Effector memory CD8-positive, alpha-beta T cell (primary cell): Measurements from ENCODE around the gene SHC1.

Experiments used
- ATAC-seq: fragments of 150-1000 bp; cut with Tn5 transposase; replicated peaks from 2 replicates; pipeline ENCODE4 v1.10.0; 2021; ENCODE audit warnings: mild to moderate bottlenecking, moderate library complexity
- DNase-seq, 3 experiments: peaks; one replicate each; pipeline ENCODE4 v3.0.0; 2021
- H3K27ac Mint-ChIP-seq, 2 donors: one replicate each; pipeline ENCODE4 v1.8.0; 2022; ENCODE audit warnings: mild to moderate bottlenecking in 2 of 2, mixed read lengths in 2 of 2, moderate library complexity in 2 of 2
- H3K27me3 Mint-ChIP-seq, 2 donors: one replicate each; pipeline ENCODE4 v1.8.0; 2022; ENCODE audit warnings: mixed read lengths in 2 of 2
- H3K36me3 Mint-ChIP-seq: one replicate; pipeline ENCODE4 v1.8.0; 2022; ENCODE audit warnings: mild to moderate bottlenecking, moderate library complexity, mixed read lengths; ENCODE audit not compliant: insufficient read depth
- H3K4me1 Mint-ChIP-seq, 2 donors: one replicate each; pipeline ENCODE4 v1.8.0; 2022; ENCODE audit warnings: low read depth in 2 of 2, mixed read lengths in 2 of 2
- H3K4me3 Mint-ChIP-seq, 2 donors: one replicate each; pipeline ENCODE4 v1.8.0; 2022; ENCODE audit warnings: mild to moderate bottlenecking in 2 of 2, mixed read lengths in 2 of 2, moderate library complexity in 2 of 2
- H3K9me3 Mint-ChIP-seq, 2 donors: one replicate each; pipeline ENCODE4 v1.8.0; 2022; ENCODE audit warnings: mixed read lengths in 2 of 2

Gene SHC1

GRCh38 chr1:154958681-154959425 is 11.7 kb downstream of the SHC1 start:
- DNase-seq: no peak
- Mint-ChIP-seq H3K36me3 (peaks cover 70% of the 10 kb centered on the region), H3K4me3 (peak overlapping the region; percentile 3 to 84), H3K4me1 (peaks cover 49 to 61% of the 10 kb centered on the region in 2 donors), H3K27me3 (no peaks in the 10 kb centered on the region), H3K9me3 (no peaks in the 10 kb centered on the region), H3K27ac (peak overlapping the region in 1 of 2 donors; percentile 44)
- no peak for ATAC-seq

GRCh38 chr1:154958036-154958435 is 12.5 kb downstream of the SHC1 start:
- H3K4me3 Mint-ChIP-seq: no peak overlapping the region
- ATAC-seq (no peak), DNase-seq (no peak)
- H3K27me3 Mint-ChIP-seq: no peaks in the 10 kb centered on the region
- H3K4me1 Mint-ChIP-seq: peaks cover 52 to 65% of the 10 kb centered on the region in 2 donors
- no peak overlapping the region for H3K27ac Mint-ChIP-seq
- no peaks in the 10 kb centered on the region for H3K9me3 Mint-ChIP-seq
- peaks cover 71% of the 10 kb centered on the region for H3K36me3 Mint-ChIP-seq

- ATAC-seq: no peak
- Mint-ChIP-seq H3K27me3 (no peaks in the 10 kb centered on the region), H3K9me3 (no peaks in the 10 kb centered on the region), H3K4me3 (peak overlapping the region in 1 of 2 donors; percentile 46), H3K27ac (peak overlapping the region; percentile 99 to 100), H3K4me1 (peaks cover 53 to 67% of the 10 kb centered on the region in 2 donors), H3K36me3 (peaks cover 71% of the 10 kb centered on the region)
- no peak for DNase-seq
Measured at GRCh38 chr1:154957091-154957657, 13.4 kb downstream of the SHC1 start.

- Mint-ChIP-seq H3K27me3 (no peaks in the 10 kb centered on the region), H3K27ac (peak overlapping the region; percentile 99 to 100), H3K4me3 (peak overlapping the region; percentile 95 to 99), H3K9me3 (no peaks in the 10 kb centered on the region), H3K36me3 (peaks cover 72% of the 10 kb centered on the region), H3K4me1 (peaks cover 58 to 70% of the 10 kb centered on the region in 2 donors)
- DNase-seq (no peak), ATAC-seq (no peak)
Measured at GRCh38 chr1:154956544-154956941, 14.0 kb downstream of the SHC1 start.

GRCh38 chr1:154955718-154956543 is 14.6 kb downstream of the SHC1 start, which contains the start of gene PBXIP1:
TSS of gene PBXIP1 (minus strand) at chr1:154956099. CDS start at chr1:154953721, 2,378 bp downstream.
- peak within 1 kb of the TSS; percentile 99 to 100 for H3K27ac Mint-ChIP-seq
- H3K27me3 Mint-ChIP-seq: no peaks in the 10 kb centered on the region
- peak within 1 kb of the TSS; percentile 95 to 99 for H3K4me3 Mint-ChIP-seq
- H3K4me1 Mint-ChIP-seq: peaks cover 58 to 68% of the 10 kb centered on the region in 2 donors
- peaks cover 76% of the 10 kb centered on the region for H3K36me3 Mint-ChIP-seq
- DNase-seq (peak; percentile 87 to 91 (median 87)), ATAC-seq (peak; percentile 40)
- no peaks in the 10 kb centered on the region for H3K9me3 Mint-ChIP-seq

GRCh38 chr1:154955039-154955717 is 15.4 kb downstream of the SHC1 start:
- Mint-ChIP-seq H3K4me1 (peaks cover 64 to 67% of the 10 kb centered on the region in 2 donors), H3K27ac (peak overlapping the region; percentile 99 to 100), H3K36me3 (peaks cover 82% of the 10 kb centered on the region), H3K9me3 (no peaks in the 10 kb centered on the region), H3K27me3 (no peaks in the 10 kb centered on the region), H3K4me3 (peak overlapping the region; percentile 95 to 99)
- DNase-seq (peak; percentile 92 to 95 (median 92)), ATAC-seq (peak; percentile 82)

- ATAC-seq (no peak), DNase-seq (no peak)
- Mint-ChIP-seq H3K4me1 (peaks cover 60 to 62% of the 10 kb centered on the region in 2 donors), H3K36me3 (peaks cover 84% of the 10 kb centered on the region), H3K4me3 (peak overlapping the region; percentile 95 to 99), H3K27me3 (no peaks in the 10 kb centered on the region), H3K9me3 (no peaks in the 10 kb centered on the region), H3K27ac (peak overlapping the region; percentile 99 to 100)
Measured at GRCh38 chr1:154954541-154954940, 16.0 kb downstream of the SHC1 start.

- H3K36me3 Mint-ChIP-seq: peaks cover 88% of the 10 kb centered on the region
- DNase-seq (no peak), ATAC-seq (no peak)
- H3K27ac Mint-ChIP-seq: peak overlapping the region; percentile 99 to 100
- peak overlapping the region; percentile 95 to 99 for H3K4me3 Mint-ChIP-seq
- H3K9me3 Mint-ChIP-seq: no peaks in the 10 kb centered on the region
- no peaks in the 10 kb centered on the region for H3K27me3 Mint-ChIP-seq
- peaks cover 60 to 61% of the 10 kb centered on the region in 2 donors for H3K4me1 Mint-ChIP-seq
Measured at GRCh38 chr1:154953611-154954038, 16.9 kb downstream of the SHC1 start.

GRCh38 chr1:154952664-154953063 is 17.9 kb downstream of the SHC1 start:
- H3K4me1 Mint-ChIP-seq: peaks cover 60 to 64% of the 10 kb centered on the region in 2 donors
- no peak for ATAC-seq
- H3K9me3 Mint-ChIP-seq: no peaks in the 10 kb centered on the region
- H3K36me3 Mint-ChIP-seq: peaks cover 95% of the 10 kb centered on the region
- DNase-seq: no peak
- peak overlapping the region; percentile 99 to 100 for H3K27ac Mint-ChIP-seq
- H3K27me3 Mint-ChIP-seq: no peaks in the 10 kb centered on the region
- H3K4me3 Mint-ChIP-seq: peak overlapping the region; percentile 95 to 99

GRCh38 chr1:154951901-154952657 is 18.5 kb downstream of the SHC1 start:
- no peaks in the 10 kb centered on the region for H3K9me3 Mint-ChIP-seq
- peaks cover 56 to 65% of the 10 kb centered on the region in 2 donors for H3K4me1 Mint-ChIP-seq
- ATAC-seq: peak; percentile 31
- no peaks in the 10 kb centered on the region for H3K27me3 Mint-ChIP-seq
- peaks cover 96% of the 10 kb centered on the region for H3K36me3 Mint-ChIP-seq
- peak overlapping the region; percentile 99 to 100 for H3K27ac Mint-ChIP-seq
- peak overlapping the region; percentile 95 to 99 for H3K4me3 Mint-ChIP-seq
- peak; percentile 38 to 61 (median 59) for DNase-seq

GRCh38 chr1:154948079-154948478 is 22.5 kb downstream of the SHC1 start:
- peaks cover 32 to 45% of the 10 kb centered on the region in 2 donors for H3K4me1 Mint-ChIP-seq
- ATAC-seq (no peak), DNase-seq (no peak)
- H3K9me3 Mint-ChIP-seq: no peaks in the 10 kb centered on the region
- peak overlapping the region in 1 of 2 donors; percentile 34 for H3K4me3 Mint-ChIP-seq
- no peaks in the 10 kb centered on the region for H3K27me3 Mint-ChIP-seq
- H3K27ac Mint-ChIP-seq: peak overlapping the region; percentile 85 to 99
- peaks cover 98% of the 10 kb centered on the region for H3K36me3 Mint-ChIP-seq
